Measurements from ENCODE around the gene KRT81.
"Not testable (repeated sequence)": the region's sequence is repeated elsewhere in the genome, so short reads cannot be mapped to it uniquely, and the experiment has no call there.

KRT81 gene

DNA sequence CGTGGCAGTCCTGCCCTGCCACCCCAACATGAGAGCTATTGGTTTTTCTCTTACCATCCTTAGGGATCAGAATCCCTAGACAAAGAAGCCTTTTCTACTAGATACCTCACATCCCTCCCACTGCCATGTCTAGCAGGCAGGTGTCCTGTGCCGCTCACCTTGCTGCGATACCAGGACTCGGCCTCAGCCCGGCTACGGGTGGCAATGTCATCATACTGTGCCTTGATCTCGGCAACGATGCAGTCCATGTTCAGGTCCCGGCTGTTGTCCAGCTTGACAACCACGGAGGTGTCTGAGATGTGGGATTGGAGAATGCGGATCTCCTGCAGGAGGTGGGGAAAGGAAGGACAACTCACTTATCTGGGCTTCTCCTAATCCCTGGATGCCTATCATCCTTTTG, 25.4 kb upstream of the KRT81 start:
- no peak for DNase-seq

DNA sequence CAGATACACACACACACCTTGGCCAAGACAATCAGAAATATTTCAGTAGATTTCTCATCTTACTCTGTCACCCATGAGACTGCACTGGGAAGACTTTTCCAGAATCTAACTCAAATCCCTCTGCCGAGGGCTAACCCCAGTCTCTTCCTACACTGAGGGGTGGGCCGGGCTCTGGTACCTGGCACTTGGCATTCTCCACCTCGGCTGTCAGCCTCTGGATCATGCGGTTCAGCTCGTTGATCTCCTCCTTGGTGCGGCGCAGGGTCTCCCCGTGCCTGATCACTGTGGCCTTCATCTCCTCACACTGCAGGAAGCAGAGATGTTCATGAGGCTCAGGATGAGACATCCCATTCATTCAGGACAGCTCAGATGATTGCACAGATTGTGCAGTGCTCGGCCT, 25.0 kb upstream of the KRT81 start:
- no peak for DNase-seq

DNA sequence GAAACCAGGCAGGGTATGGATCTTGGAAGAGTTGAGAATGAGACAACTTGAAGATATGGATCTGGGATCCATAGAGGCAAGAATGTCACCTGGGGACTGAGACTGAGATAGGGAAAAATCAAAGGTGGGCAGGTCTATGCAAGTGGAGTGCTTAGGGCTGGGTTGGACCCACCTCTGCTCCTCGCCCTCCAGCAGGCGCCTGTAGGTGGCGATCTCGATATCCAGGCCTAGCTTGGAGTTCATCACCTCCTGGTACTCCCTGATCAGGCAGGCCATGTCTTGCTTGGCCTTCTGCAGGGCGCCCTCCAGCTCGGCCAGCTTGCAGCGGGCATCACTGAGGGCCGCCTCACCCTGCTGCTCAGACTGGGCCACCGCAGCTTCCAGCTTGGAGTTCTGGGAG, 24.4 kb upstream of the KRT81 start:
- not testable (repeated sequence) for DNase-seq

DNA sequence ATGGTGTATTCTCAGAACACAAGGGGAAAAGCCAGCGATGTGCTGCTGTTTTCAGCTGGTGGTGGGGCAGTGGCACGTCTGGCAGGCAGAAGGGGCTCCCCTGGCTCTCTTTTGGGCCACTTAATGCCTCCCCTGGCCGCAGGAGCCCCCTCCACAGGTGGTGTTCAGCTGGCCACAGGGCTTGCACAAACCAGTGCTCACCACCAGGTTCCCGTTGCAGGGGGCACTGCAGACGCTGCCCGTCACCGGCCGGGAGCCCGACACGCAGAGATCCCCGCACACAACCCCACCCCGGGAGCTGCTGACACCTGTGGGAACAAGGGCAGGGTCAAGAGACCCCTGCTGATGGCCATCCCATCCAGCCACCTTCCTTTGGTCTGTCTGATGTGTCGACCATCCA, 23.2 kb upstream of the KRT81 start:
- DNase-seq = no peak

DNA sequence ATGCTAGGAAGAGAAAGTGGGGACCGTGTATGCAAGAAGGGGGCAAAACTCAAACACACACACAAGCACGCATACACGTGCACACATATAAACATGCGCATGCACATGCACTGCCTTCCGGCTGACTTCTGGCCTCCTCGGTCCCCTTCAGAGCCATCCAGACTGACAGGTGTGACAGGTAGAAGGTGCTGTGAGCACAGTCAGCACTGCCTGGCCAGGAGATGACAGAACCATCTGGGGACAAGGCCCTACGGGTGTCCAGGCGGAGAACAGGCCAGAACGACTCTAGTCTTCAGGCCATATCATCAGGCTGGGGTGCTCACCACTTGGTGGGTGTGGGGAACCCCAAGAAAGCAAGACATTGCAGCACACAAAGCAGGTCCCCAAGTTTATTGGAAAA, 22.6 kb upstream of the KRT81 start:
- no peak for DNase-seq

DNA sequence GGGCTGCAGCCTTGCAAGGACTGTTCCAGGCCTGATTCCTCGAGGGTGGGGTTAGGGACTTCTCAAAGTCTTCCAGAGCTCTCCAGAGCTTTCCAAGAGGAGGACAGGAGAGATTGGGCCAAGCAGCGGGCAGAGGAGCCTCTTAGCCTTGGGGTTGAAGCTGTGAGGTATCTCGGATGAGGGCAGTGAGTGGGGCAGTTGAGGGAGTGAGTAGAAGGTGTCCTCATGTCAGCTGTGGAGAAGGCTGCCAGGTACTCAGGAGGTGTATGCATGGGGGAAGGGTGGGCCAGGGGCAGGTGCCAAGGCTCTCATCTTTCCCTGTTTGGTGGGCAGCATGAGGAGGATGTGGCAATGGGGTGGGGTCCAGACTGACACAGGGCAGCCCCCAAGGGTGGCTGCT, 22.1 kb upstream of the KRT81 start:
- no peak for DNase-seq

DNA sequence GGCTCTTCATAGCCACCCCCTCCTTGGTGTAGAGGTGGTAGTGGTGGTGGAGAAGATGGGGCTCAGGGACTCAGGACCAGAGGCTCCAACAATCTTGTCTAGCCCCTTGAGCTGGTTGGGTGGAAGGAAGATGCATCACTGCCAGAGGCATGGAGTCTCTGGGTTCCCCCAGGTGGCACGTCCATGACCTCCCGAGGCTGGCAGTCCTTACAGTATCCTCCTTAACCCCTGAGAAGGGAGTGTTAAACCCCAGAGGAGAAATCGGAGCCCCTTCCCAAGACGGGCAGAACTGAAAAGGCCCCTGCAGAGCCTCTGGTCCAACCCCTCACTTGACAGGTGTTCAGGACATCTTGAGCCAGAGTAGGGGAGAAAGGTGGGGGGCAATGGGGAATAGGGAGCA, 20.8 kb upstream of the KRT81 start:
- no peak for DNase-seq

DNA sequence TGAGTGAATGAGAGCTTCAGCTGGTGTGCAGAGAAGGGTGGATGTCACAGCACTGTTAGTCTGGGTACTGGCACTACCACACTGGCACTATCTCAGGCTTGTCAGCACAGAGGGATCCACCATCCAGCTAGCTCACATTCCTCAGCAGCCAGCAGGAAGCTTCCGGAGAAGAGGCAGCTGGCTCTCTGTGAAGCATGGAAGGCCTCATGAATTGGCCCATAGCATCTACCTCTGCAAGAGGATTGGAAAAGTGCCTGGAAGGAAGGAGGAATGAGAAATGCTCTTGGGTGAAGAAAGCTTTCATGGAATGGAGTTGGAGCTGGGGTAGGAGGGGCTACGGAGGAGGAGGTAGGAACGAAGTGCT, 19.9 kb upstream of the KRT81 start:
- no peak for DNase-seq

DNA sequence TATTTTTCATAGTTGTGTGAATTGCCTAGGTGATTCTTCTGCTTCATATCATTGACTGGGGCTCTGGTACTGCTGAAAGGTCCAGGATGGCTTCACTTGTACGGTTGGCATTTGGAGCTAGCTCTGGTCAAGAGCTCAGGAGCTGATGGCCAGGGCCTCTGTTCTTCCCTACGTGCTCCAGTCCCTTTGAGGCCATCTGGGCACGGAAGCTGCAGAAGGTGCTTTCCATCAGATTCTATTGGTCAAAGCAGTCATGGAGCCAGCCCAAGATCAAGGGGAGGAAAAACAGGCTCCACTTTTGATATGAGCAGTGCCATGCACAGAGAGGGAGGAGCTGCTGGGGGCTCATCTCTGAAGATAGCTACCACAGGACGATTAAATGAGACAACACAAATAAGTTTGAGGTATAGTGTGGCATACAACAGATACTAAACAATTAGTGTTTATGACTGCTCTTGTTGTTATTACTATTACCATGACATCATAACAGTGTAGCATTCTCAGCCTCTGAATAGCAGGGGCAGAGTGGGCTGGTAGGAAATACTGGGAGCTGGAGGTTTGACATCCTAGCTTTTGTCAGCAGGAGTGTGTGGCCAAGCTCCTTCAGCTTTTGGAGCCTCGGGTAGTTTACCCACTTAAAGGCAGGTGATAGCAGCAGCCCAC, 19.4 kb upstream of the KRT81 start:
- no peak for DNase-seq

DNA sequence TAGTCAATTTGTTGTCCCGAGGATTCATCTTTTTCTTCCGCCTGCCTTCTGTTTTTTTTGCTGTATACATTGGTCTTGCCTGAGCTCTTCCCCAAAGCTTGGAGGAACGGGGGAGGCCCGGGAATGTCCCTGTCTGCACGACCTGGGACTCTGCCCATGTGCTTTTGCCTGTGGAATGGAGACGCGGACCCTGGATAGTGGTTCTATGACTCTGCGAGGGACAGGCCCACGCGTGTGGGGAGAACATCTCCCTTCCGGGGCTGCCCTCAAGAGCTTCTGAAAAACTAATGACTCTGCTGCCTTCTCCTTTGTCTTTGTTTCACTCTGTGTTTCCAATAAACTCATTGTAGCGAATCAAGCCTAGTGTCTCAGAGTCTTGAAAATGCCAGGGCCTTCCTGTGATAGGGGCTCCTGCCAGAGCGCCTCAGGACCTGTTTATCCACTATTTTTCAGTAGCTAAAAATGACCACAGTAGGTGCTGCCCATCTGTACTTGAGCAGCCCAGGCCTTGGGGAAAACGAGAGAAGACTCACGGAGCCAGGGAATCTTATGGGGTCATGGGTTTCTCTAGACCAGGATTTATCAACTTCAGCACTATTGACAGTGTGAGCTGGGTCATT, 17.6 kb upstream of the KRT81 start:
- no peak for DNase-seq

DNA sequence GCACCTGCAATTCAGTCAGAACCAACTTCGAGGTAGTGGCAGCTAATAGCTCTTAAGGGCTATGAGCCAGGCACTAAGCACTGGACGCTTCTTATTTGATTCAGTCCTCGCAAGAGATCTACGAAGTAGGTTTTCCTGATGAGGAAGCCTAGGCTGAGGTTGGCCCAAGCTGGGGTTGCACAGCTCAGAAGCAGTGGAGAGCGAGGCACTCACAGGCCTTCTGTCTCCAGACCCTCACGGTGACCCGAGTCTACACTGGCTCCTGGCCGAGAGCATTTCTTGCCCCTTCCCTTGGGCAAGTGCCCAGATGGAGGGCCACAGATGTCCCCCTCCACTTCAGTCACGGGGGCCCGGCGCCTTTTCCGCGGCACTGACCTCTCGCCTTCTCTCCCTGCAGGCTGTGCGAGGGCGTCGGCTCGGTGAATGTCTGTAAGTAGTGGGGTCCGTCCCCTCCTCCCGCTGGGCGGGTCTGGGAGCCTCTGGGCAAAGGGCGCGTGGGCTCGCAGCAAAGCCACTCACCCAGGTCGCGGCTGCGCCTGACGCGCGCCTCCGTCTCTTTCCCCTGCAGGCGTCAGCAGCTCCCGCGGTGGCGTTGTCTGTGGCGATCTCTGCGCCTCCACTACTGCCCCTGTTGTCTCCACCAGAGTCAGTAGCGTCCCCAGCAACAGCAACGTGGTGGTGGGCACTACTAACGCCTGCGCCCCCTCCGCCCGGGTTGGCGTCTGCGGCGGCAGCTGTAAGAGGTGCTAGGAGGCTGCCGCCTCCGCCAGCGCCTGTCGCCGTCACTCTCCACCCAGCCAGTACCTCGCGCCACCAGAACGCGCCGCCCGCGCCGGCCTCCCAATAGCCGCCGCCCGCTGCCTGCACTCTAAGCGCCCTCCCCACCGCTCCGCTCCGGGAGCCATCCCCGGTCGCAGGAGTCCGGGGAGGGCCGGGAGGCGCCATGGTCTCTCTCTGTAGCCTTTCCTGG, 16.8 kb upstream of the KRT81 start:
- DNase-seq = peak; percentile 45

DNA sequence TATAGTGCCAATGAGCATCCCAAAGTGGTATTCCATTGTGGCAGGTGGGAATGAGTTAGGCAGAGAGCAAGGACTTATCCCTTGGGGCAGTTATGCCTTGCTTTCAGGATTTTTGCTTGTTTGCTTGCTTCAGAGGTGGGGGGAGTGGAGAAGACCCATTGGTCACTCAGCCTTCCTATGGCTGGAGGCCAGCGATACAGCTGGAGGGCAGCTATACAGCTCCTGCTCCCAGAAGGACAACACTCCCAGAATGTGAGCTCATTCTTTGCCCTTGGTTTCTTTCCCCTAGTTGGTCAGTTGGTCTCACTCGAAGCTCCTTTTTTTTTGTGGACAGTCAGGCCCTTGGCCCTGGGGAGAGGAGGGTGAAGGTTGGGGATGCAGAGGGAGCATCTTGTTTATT, 15.4 kb upstream of the KRT81 start:
- no peak for DNase-seq

DNA sequence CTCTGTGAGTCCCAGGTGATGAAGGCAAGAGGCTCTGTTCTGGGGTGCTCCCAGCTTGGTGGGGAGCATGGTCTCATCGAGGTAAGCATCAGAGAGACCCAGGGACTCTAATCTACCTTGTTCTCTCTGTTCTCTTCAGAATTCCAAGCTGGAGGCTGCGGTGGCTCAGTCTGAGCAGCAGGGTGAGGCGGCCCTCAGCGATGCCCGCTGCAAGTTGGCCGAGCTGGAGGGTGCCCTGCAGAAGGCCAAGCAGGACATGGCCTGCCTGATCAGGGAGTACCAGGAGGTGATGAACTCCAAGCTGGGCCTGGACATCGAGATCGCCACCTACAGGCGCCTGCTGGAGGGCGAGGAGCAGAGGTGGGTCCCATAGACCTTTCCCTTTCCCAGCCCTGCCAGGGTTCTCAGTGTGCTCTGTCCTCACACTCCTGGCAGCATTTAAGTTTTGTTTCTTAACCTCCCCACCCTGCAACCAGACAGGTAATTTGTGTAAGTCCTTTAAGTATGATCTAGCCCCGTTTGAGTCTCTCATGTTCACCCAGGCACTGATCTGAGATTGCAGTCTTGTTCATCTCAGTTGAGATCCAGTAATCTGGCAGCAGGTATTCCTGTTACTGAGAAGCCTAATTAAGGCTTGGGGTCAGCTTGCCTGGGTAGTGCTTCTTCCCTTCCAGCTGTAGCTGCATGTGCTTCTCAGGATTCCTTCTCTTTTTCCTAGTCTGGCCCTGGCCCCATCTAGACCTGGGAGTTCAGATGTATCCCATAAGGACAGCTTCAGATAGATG, 14.8 kb upstream of the KRT81 start:
- no peak for DNase-seq

DNA sequence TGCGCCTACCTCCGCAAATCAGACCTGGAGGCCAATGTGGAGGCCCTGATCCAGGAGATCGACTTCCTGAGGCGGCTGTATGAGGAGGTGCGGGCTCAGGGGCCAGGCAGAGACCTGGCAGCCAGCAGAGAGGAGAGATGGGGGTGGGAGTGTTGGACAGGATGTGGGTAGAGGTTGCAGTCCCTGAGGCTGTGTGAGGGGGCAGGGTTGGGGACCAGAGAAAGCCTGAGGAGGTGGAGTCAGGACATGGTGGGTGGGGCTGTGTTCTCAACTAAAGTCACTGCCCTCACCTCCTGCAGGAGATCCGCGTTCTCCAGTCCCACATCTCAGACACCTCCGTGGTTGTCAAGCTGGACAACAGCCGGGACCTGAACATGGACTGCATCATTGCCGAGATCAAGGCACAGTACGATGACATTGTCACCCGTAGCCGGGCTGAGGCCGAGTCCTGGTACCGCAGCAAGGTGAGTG, 13.6 kb upstream of the KRT81 start:
- DNase-seq = not testable (repeated sequence)

DNA sequence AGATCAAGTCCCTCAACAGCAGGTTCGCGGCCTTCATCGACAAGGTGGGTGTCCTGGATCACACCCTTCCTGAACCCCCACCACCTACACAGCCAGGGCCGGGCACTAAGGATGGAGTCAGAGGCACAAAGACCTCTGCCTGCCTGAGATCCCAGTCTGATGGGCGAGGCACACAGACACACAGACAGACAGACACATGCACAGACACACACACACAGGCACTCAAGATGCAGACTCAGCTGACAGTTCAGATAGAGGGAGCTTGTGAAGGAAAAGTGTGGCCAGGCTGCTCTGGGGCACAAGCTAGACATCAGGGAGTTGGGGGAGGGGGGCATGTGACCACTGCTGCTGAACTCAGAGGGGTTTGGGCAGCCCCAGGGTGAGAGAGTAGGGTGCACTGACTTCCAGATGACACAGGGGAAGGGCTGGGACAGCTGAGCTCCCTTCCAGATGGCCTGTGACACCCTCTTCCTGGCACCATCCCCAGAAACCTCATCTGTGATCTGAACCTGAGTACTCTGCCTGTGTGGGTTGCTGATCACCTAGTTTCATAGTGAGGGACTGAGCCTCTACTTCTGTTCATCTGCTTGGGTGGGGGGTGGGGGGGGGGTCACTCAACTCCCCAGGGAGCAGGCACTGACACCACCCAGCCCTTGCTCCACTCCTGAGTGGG, 11.0 kb upstream of the KRT81 start:
- not testable (repeated sequence) for DNase-seq

DNA sequence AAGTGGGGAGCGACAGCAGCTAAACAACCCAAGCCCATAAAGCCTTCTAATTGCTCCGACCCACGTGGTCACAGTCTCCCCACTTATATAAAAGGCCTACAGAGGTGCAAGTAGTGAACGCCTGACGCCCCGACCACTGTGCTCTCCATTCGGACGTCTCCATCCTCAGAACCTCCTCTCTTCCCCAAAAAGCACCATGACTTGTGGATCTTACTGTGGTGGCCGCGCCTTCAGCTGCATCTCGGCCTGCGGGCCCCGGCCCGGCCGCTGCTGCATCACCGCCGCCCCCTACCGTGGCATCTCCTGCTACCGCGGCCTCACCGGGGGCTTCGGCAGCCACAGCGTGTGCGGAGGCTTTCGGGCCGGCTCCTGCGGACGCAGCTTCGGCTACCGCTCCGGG, 10.4 kb upstream of the KRT81 start:
- not testable (repeated sequence) for DNase-seq

DNA sequence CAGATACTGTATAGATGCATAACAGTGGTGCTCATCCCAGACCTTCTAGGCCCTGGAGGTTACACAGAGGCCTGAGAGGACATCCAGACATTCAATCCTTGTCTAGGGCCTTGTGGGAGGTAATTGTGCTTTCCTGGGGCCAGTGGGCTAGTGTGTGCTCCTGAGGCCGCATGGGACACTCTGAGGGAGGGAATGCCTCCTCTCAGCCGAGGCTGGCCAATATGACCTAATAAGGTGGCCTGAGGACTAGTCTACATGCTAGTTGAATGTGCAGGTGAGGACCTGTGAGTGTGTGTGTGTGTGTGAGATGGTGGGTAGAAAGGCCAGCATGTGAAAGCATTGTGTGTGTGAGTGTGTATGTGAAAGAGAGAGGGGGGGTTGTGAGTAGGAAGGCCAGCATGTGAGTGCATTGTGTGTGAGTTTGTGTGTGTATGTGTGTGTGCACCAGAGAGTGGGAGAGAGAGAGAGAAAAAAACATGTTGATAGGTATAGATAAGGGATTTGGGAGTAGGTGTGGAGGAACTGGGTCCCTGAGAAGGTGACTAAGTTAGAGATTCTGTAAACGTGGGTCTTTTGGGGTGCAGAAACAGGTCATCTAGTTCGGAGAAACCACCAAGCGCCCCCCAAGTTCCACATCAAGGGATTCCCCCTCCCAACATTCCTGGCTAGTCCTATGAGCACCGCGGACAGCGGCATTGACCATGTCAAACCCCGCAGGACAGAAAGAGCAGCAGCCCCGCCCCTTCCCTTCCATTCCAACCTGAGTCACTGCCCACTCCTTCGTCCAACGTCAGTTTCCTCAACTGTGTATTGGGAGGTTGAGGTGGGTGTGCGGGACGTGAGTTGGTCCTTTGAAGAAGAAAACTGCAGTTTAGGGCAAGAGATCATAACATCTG, 9.7 kb upstream of the KRT81 start:
- no peak for DNase-seq

DNA sequence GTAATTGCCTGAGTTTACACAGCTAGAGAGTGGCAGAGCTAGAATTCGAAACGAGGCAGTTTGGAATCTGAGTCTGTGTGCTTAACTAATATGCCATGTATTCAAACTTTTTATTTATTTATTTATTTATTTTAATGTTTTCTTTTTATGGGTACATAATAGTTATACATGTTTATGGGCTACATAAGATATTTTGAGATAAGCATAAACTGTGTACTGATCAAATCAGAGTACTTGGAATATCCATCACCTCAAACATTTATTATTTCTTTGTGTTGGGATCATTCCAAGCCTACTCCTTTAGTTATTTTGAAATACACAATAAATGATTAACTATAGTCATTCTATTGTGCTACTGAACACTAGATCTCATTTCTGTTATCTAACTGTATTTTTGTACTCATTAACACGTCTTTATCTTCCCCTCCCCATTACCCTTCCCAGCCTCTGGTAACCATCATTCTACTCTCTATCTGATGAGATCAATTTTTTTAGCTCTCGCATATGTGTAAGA, 7.4 kb upstream of the KRT81 start:
- no peak for DNase-seq

DNA sequence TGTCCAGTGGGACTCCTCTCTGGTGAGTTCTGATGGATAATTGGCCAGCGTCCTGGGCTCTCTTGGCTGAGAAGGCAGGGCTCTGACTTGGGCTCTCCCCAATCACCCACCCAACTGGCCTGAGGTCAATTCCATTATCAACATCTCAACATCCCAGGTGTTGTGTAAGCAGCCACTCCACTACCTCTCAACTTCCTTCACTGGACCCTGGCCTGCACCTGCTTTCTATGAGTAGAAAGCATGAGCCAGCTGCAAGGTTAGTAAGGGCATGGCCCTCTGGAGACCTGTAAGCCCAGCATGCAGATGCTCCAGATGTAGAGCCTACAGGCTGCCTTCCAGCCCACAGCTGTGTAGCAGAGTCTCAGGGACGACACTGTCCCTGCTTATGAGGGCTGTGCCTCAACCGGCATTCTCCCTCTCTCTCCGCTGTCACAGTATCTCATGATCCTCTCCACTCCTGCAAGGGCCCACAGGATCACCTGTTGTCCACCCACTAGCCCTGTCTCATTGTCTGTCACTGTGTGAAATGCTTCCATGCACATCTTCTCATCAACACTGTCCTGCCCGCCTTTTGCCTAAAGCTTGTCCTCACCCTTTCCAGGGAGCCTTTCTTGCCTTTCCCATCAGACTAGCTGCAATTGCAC, 5.4 kb upstream of the KRT81 start:
- DNase-seq = no peak

DNA sequence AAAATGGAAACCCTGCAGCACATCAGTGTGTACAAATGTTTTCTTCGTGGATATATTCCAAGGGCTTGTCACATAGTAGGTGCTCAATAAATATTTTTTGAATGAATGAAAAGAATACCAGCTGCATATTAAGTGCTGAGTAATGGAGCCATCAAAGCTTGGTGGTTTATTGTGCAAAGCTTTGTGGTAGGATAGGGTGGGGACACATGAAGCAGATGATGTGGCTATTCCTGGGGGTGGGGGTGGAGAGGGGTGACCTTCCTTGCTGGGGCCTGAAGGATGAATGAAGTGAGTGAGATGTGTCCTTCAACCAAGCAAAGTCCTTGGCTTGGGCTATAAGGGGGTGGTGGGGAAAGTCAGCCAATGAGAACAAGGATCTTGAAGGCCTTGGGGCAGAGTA, 4.3 kb upstream of the KRT81 start:
- DNase-seq = no peak

DNA sequence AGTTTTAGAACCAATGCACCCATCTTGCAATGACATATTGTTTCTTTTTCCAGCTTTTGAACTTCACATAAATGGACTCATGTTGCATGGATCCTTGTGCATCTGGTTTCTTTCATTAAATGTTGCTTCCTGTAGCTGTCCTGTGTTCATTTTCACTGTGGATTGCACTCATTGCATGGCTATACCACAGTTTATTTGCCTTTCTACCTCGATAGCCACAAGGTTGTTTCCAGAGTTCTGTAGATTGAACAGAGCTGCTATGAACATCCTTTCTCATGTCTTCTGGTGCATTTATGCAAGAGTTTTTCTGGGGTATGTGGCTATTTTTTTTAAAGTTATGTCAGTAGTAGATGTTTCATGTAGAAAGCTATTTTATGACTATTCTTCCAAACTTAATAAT, 3.5 kb upstream of the KRT81 start:
- DNase-seq = no peak
